Panc1 (cell line): ENCODE measurements around the gene ADGRA1. TPM values are rescaled to one million over a fixed set of nuclear protein-coding genes. Genes with fewer than 3 reads are reported as not detected.

Experiments
- ATAC-seq: fragments of 200-7000 bp; cut with Tn5 transposase; 2 replicates; pipeline ENCODE4 v1.9.1; 2020; ENCODE audit warnings: mild to moderate bottlenecking, moderate library complexity
- BruUV-seq: library from RNA; stranded (reverse); fragments of 400-500 nt; replicated peaks from 2 replicates; lab custom pipeline; 2021; lab: Mats Ljungman, UMichigan
- CTCF ChIA-PET: fragments of 300-600 bp; sonication (Branson Sonifier 250); formaldehyde crosslinking; loops from one replicate; lab custom pipeline; 2022; ENCODE audit warnings: antibody characterized with exemption; lab: Charles Lee
- POLR2A ChIA-PET: fragments of 300-600 bp; sonication (Branson Sonifier 250); formaldehyde crosslinking; loops from one replicate; lab custom pipeline; 2022; ENCODE audit warnings: antibody characterized with exemption; lab: Charles Lee
- DNase-seq: peaks from one replicate; pipeline ENCODE4 v3.0.0-alpha.2; 2010; ENCODE audit warnings: low read depth, low spot score
- H3K27ac ChIP-seq: 2 replicates; pipeline ENCODE4 v1.5.1; 2011; ENCODE audit warnings: mild to moderate bottlenecking, low read length, inconsistent platforms
- H3K27me3 ChIP-seq: fragments of 200-500 bp; sonication (Bioruptor generic); 2 replicates; pipeline ENCODE4 v1.6.0; 2014; ENCODE audit warnings: low read length, inconsistent platforms; ENCODE audit not compliant: control insufficient read depth, insufficient read depth
- H3K36me3 ChIP-seq: fragments of 200-500 bp; sonication (Bioruptor generic); 2 replicates; pipeline ENCODE4 v1.5.1; 2014; ENCODE audit warnings: inconsistent platforms, mild to moderate bottlenecking, low read length, moderate library complexity; ENCODE audit not compliant: control insufficient read depth, insufficient read depth
- H3K4me1 ChIP-seq: 2 replicates; pipeline ENCODE4 v1.5.1; 2011; ENCODE audit warnings: inconsistent platforms, mild to moderate bottlenecking, low read length, moderate library complexity; ENCODE audit not compliant: control insufficient read depth, insufficient read depth
- H3K4me3 ChIP-seq, 2 experiments: 2 replicates each; pipeline ENCODE4 v1.5.1; 2011 to 2012; ENCODE audit warnings: low read depth in 2 of 2, low read length in 2 of 2, mild to moderate bottlenecking in 2 of 2, inconsistent platforms in 1 of 2, moderate library complexity in 1 of 2
- H3K9me3 ChIP-seq: fragments of 200-500 bp; sonication (Bioruptor generic); 2 replicates; pipeline ENCODE4 v1.5.1; 2014; ENCODE audit warnings: low read depth, mild to moderate bottlenecking, inconsistent platforms, low read length, moderate library complexity; ENCODE audit not compliant: control insufficient read depth, insufficient read depth
- POLR2AphosphoS5 ChIP-seq: IDR thresholded peaks from 2 replicates; pipeline ENCODE4 v1.6.1; 2012; ENCODE audit warnings: mild to moderate bottlenecking, low read depth, low read length, moderate library complexity
- SIN3A ChIP-seq: IDR thresholded peaks from 2 replicates; pipeline ENCODE4 v1.6.1; 2012; ENCODE audit warnings: low read depth, mild to moderate bottlenecking, low read length, moderate library complexity, borderline replicate concordance; ENCODE audit not compliant: insufficient read depth
- TCF7L2 ChIP-seq: IDR thresholded peaks from 2 replicates; pipeline ENCODE4 v1.6.1; 2011; ENCODE audit warnings: mild to moderate bottlenecking, low read depth, low read length, inconsistent platforms
- in situ Hi-C: cut with HindIII; loops from 2 replicates; pipeline ENCODE4 v1.10.0; 2016; ENCODE audit warnings: low sequenced_read_pairs, low pct_unique_long_range_greater_than_20kb
- intact Hi-C: fragments of 100-400 bp; cut with micrococcal nuclease; formaldehyde crosslinking; loops from one replicate; pipeline ENCODE4 v1.10.0; 2022; ENCODE audit not compliant: unreplicated experiment
- total RNA-seq: library from RNA; stranded (reverse); gene quantifications from one replicate; pipeline ENCODE4 v1.2.1, GENCODE V29; 2021; ENCODE audit not compliant: unreplicated experiment
- TF ChIP-seq, protein P1 (sequence below): fragments of 450-650 bp; IDR thresholded peaks from 2 replicates; pipeline ENCODE4 v1.5.1; 2017; ENCODE audit warnings: mild to moderate bottlenecking
- TF ChIP-seq, protein P2 (sequence below), 2 experiments: IDR thresholded peaks; 2 replicates each; pipeline ENCODE4 v1.6.1; 2011 to 2012; ENCODE audit warnings: low read depth in 2 of 2, control low read depth in 1 of 2, low read length in 1 of 2, mild to moderate bottlenecking in 1 of 2, moderate library complexity in 1 of 2; ENCODE audit not compliant: insufficient read depth in 1 of 2

Gene ADGRA1
- total RNA-seq, 1 experiment from 2014 or later, result 0.05 TPM

GRCh38 chr10:133055470-133055869 is 32.3 kb upstream of the ADGRA1 start:
- in situ Hi-C loops, result no loop called here
- H3K27me3 ChIP-seq, result peaks cover 9% of the 10 kb centered on the region; the same call in 1 of the 2 replicates
- no peaks in the 10 kb centered on the region for H3K9me3 ChIP-seq
- DNase-seq (no peak), ATAC-seq (no peak)
- no TSS peak for BruUV-seq
- POLR2A ChIA-PET, result no interaction called here
- TF ChIP-seq, protein P1, sequence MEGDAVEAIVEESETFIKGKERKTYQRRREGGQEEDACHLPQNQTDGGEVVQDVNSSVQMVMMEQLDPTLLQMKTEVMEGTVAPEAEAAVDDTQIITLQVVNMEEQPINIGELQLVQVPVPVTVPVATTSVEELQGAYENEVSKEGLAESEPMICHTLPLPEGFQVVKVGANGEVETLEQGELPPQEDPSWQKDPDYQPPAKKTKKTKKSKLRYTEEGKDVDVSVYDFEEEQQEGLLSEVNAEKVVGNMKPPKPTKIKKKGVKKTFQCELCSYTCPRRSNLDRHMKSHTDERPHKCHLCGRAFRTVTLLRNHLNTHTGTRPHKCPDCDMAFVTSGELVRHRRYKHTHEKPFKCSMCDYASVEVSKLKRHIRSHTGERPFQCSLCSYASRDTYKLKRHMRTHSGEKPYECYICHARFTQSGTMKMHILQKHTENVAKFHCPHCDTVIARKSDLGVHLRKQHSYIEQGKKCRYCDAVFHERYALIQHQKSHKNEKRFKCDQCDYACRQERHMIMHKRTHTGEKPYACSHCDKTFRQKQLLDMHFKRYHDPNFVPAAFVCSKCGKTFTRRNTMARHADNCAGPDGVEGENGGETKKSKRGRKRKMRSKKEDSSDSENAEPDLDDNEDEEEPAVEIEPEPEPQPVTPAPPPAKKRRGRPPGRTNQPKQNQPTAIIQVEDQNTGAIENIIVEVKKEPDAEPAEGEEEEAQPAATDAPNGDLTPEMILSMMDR, result no peak
- TF ChIP-seq SIN3A (no peak), TCF7L2 (no peak), POLR2AphosphoS5 (no peak)
- TF ChIP-seq, protein P2, sequence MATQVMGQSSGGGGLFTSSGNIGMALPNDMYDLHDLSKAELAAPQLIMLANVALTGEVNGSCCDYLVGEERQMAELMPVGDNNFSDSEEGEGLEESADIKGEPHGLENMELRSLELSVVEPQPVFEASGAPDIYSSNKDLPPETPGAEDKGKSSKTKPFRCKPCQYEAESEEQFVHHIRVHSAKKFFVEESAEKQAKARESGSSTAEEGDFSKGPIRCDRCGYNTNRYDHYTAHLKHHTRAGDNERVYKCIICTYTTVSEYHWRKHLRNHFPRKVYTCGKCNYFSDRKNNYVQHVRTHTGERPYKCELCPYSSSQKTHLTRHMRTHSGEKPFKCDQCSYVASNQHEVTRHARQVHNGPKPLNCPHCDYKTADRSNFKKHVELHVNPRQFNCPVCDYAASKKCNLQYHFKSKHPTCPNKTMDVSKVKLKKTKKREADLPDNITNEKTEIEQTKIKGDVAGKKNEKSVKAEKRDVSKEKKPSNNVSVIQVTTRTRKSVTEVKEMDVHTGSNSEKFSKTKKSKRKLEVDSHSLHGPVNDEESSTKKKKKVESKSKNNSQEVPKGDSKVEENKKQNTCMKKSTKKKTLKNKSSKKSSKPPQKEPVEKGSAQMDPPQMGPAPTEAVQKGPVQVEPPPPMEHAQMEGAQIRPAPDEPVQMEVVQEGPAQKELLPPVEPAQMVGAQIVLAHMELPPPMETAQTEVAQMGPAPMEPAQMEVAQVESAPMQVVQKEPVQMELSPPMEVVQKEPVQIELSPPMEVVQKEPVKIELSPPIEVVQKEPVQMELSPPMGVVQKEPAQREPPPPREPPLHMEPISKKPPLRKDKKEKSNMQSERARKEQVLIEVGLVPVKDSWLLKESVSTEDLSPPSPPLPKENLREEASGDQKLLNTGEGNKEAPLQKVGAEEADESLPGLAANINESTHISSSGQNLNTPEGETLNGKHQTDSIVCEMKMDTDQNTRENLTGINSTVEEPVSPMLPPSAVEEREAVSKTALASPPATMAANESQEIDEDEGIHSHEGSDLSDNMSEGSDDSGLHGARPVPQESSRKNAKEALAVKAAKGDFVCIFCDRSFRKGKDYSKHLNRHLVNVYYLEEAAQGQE (IDR thresholded peaks at IDR 0.05; ENCODE audit: insufficient read depth in 1 of 2, low read depth in 2 of 2, low read length in 1 of 2), result no peak
- CTCF ChIA-PET, result interaction anchor here (0.7 kb wide), 1 partner anchor 31 kb away, joined by 3 read pairs; no protein-coding TSS in a partner anchor
- intact Hi-C loops, result no loop called here
- no peak overlapping the region for H3K27ac ChIP-seq
- H3K4me3 ChIP-seq, result no peak overlapping the region
- no peaks in the 10 kb centered on the region for H3K4me1 ChIP-seq
- no peaks in the 10 kb centered on the region for H3K36me3 ChIP-seq

- Histone ChIP-seq H3K27me3 (peaks cover 9% of the 10 kb centered on the region; the same call in 1 of the 2 replicates), H3K36me3 (no peaks in the 10 kb centered on the region), H3K4me3 (no peak overlapping the region), H3K27ac (no peak overlapping the region), H3K4me1 (no peaks in the 10 kb centered on the region), H3K9me3 (no peaks in the 10 kb centered on the region)
- in situ Hi-C loops, result no loop called here
- DNase-seq (no peak), ATAC-seq (no peak)
- CTCF ChIA-PET, result interaction anchor here (0.7 kb wide), 1 partner anchor 32 kb away, joined by 3 read pairs; no protein-coding TSS in a partner anchor
- POLR2A ChIA-PET, result no interaction called here
- intact Hi-C loops, result no loop called here
- TF ChIP-seq SIN3A, result no peak
- TF ChIP-seq, protein P2 (IDR thresholded peaks at IDR 0.05; ENCODE audit: insufficient read depth in 1 of 2, low read depth in 2 of 2, low read length in 1 of 2), result no peak
- TF ChIP-seq POLR2AphosphoS5, result no peak
- TF ChIP-seq, protein P1, result no peak
- TF ChIP-seq TCF7L2, result no peak
- no TSS peak for BruUV-seq
Measured at GRCh38 chr10:133056001-133056400, 31.7 kb upstream of the ADGRA1 start.
